A549 (cell line): Measurements from ENCODE around the gene ZNF214. TPM values are rescaled to one million over a fixed set of nuclear protein-coding genes. Genes with fewer than 3 reads are reported as not detected.

Experiments used
- ATAC-seq, 2 experiments: fragments of 200-7000 bp in 1 of 2; fragments of >200 bp in 1 of 2; cut with Nextera tagmentation in 1 of 2; cut with Tn5 transposase in 1 of 2; 3 replicates each; pipeline versions ENCODE4 v1.8.0 to v1.9.1; 2018 to 2020; ENCODE audit warnings: mild to moderate bottlenecking in 1 of 2, moderate library complexity in 1 of 2
- CTCF ChIA-PET: fragments of 300-600 bp; sonication (Branson Sonifier 250); formaldehyde crosslinking; extraction: SDS; loops from one replicate; lab custom pipeline; 2021; ENCODE audit warnings: antibody characterized with exemption, inconsistent platforms; lab: Yijun Ruan, JAX
- POLR2A ChIA-PET: fragments of 350-600 bp; formaldehyde crosslinking; extraction: SDS; loops from one replicate; lab custom pipeline; 2021; ENCODE audit warnings: antibody characterized with exemption, inconsistent platforms; lab: Yijun Ruan, JAX
- DNase-seq, 2 experiments: peaks; one replicate each; pipeline versions ENCODE4 v3.0.0 to v3.0.0-alpha.2; 2011 to 2016; ENCODE audit warnings: low read depth in 1 of 2, low spot score in 1 of 2
- FAIRE-seq: peaks from 2 replicates; lab custom pipeline; 2011; peaks lifted over from hg19 to GRCh38; lab: Jason Lieb, UNC
- H3K27ac ChIP-seq, 2 experiments: fragments of >200 bp; sonication (Bioruptor Twin); formaldehyde crosslinking; 3 replicates each; pipeline ENCODE4 v1.5.1; 2016 to 2017
- H3K4me1 ChIP-seq: fragments of >200 bp; sonication (Bioruptor Twin); formaldehyde crosslinking; 3 replicates; pipeline ENCODE4 v1.6.1; 2016
- H3K4me2 ChIP-seq: fragments of >200 bp; sonication (Bioruptor Twin); formaldehyde crosslinking; 3 replicates; pipeline ENCODE4 v1.6.1; 2016
- H3K4me3 ChIP-seq: fragments of >200 bp; sonication (Bioruptor Twin); formaldehyde crosslinking; 3 replicates; pipeline ENCODE4 v1.5.1; 2016
- H3K9me3 ChIP-seq: fragments of >200 bp; sonication (Bioruptor Twin); formaldehyde crosslinking; 3 replicates; pipeline ENCODE4 v1.6.1; 2016
- BHLHE40 ChIP-seq: IDR thresholded peaks from 2 replicates; pipeline ENCODE4 v1.6.1; 2012; ENCODE audit warnings: low read depth, low read length, inconsistent platforms
- CHD4 ChIP-seq: fragments of 200-600 bp; sonication (generic); IDR thresholded peaks from 2 replicates; pipeline ENCODE4 v1.6.1; 2016; ENCODE audit warnings: antibody characterized with exemption, mild to moderate bottlenecking, borderline replicate concordance
- E2F6 ChIP-seq: IDR thresholded peaks from 2 replicates; pipeline ENCODE4 v1.6.1; 2012; ENCODE audit warnings: low read depth, borderline replicate concordance
- EHF ChIP-seq: fragments of 250-450 bp; sonication (Bioruptor Pico); IDR thresholded peaks from 2 replicates; pipeline ENCODE4 v1.5.0; 2020; ENCODE audit warnings: mild to moderate bottlenecking
- EHMT2 ChIP-seq: fragments of 200-600 bp; sonication (generic); IDR thresholded peaks from 2 replicates; pipeline ENCODE4 v1.6.1; 2016; ENCODE audit warnings: antibody characterized with exemption, low read depth, mild to moderate bottlenecking, moderate library complexity
- FOSB ChIP-seq: fragments of 250-450 bp; sonication (Bioruptor Pico); IDR thresholded peaks from 2 replicates; pipeline ENCODE4 v1.5.0; 2020; ENCODE audit warnings: mild to moderate bottlenecking, moderate library complexity
- FOSL2 ChIP-seq, 2 experiments: fragments of 450-650 bp in 1 of 2; fragments of >200 bp in 1 of 2; sonication (Bioruptor Twin) in 1 of 2; formaldehyde crosslinking; IDR thresholded peaks; 2 replicates each; pipeline versions ENCODE4 v1.5.0 to v1.6.1; 2016 to 2020; ENCODE audit warnings: mild to moderate bottlenecking in 1 of 2, moderate library complexity in 1 of 2
- HMGXB4 ChIP-seq: fragments of 250-450 bp; sonication (Bioruptor Pico); IDR thresholded peaks from 2 replicates; pipeline ENCODE4 v1.5.0; 2021; ENCODE audit warnings: mild to moderate bottlenecking, moderate library complexity, borderline replicate concordance
- HOXB5 ChIP-seq: fragments of 250-450 bp; sonication (Bioruptor Pico); IDR thresholded peaks from 2 replicates; pipeline ENCODE4 v1.5.0; 2020; ENCODE audit warnings: mild to moderate bottlenecking, moderate library complexity
- MAX ChIP-seq: IDR thresholded peaks from 2 replicates; pipeline ENCODE4 v1.6.1; 2012
- MAZ ChIP-seq: fragments of 150-350 bp; IDR thresholded peaks from 2 replicates; pipeline ENCODE4 v1.6.1; 2014; ENCODE audit warnings: antibody characterized with exemption, low read depth, low read length, borderline replicate concordance
- MYC ChIP-seq: IDR thresholded peaks from 2 replicates; pipeline ENCODE4 v1.6.1; 2012; ENCODE audit warnings: mild to moderate bottlenecking, inconsistent platforms, low read length, improper control_type of control experiment, borderline replicate concordance
- NFE2L2 ChIP-seq: fragments of 150-350 bp; conservative IDR thresholded peaks from 2 replicates; pipeline ENCODE4 v1.6.1; 2014; ENCODE audit warnings: low read length
- NPAS2 ChIP-seq: fragments of 250-450 bp; sonication (Bioruptor Pico); IDR thresholded peaks from 2 replicates; pipeline ENCODE4 v1.8.0; 2022; ENCODE audit warnings: mild to moderate bottlenecking, moderate library complexity, borderline replicate concordance
- NR3C1 ChIP-seq: fragments of >200 bp; sonication (Bioruptor Twin); formaldehyde crosslinking; IDR thresholded peaks from 3 replicates; pipeline ENCODE4 v1.6.1; 2017
- POLR2A ChIP-seq: IDR thresholded peaks from 2 replicates; pipeline ENCODE4 v1.6.1; 2012; ENCODE audit warnings: mild to moderate bottlenecking, low read length
- RAD21 ChIP-seq, 2 experiments: fragments of >200 bp in 1 of 2; sonication (Bioruptor Twin) in 1 of 2; formaldehyde crosslinking in 1 of 2; IDR thresholded peaks in 1 of 2; conservative IDR thresholded peaks in 1 of 2; 2 replicates in 1 of 2; 3 replicates in 1 of 2; pipeline ENCODE4 v1.6.1; 2012 to 2018; ENCODE audit warnings: inconsistent platforms in 1 of 2
- RCOR1 ChIP-seq: fragments of 150-350 bp; IDR thresholded peaks from 2 replicates; pipeline ENCODE4 v1.6.1; 2014; ENCODE audit warnings: antibody characterized with exemption, low read length, low read depth
- RFX5 ChIP-seq: fragments of 450-650 bp; IDR thresholded peaks from 2 replicates; pipeline ENCODE4 v1.7.1; 2014; ENCODE audit warnings: antibody characterized with exemption, mild to moderate bottlenecking, moderate library complexity
- SMC3 ChIP-seq: fragments of >200 bp; sonication (Bioruptor Twin); formaldehyde crosslinking; IDR thresholded peaks from 3 replicates; pipeline ENCODE4 v1.6.1; 2018; ENCODE audit warnings: inconsistent platforms
- SREBF2 ChIP-seq: fragments of 450-650 bp; IDR thresholded peaks from 2 replicates; pipeline ENCODE4 v1.6.1; 2014; ENCODE audit warnings: mild to moderate bottlenecking, moderate library complexity
- USF2 ChIP-seq: fragments of 450-650 bp; IDR thresholded peaks from 2 replicates; pipeline ENCODE4 v1.6.1; 2014; ENCODE audit warnings: antibody characterized with exemption
- ZNF302 ChIP-seq: fragments of 250-450 bp; sonication (Bioruptor Pico); IDR thresholded peaks from 2 replicates; pipeline ENCODE4 v1.9.0; 2021; ENCODE audit warnings: inconsistent platforms, mild to moderate bottlenecking, moderate library complexity
- WGBS: methylation state at CpG from one replicate; pipeline ENCODE4 v1.1.6; 2017; ENCODE audit errors: missing lambda C conversion rate; 5-methylcytosine and 5-hydroxymethylcytosine counted together
- polyA minus RNA-seq: library from RNA; depleted of rRNA, polyadenylated mRNA; stranded (reverse); fragments of >200 nt; gene quantifications from 2 replicates; pipeline ENCODE4 v1.2.3, GENCODE V29; 2011; rRNA and poly(A)+ RNA removed
- polyA plus RNA-seq, 4 experiments: library from polyadenylated mRNA; depleted of rRNA in 3 of 4; stranded (reverse); fragments of >200 nt; fragmentation: RNase III in 1 of 4; extraction: RNeasy Plus Mini Kit Qiagen cat#74134 plus additional on column Dnase treatment in 1 of 4; gene quantifications; 2 replicates in 3 of 4; 3 replicates in 1 of 4; pipeline ENCODE4 v1.2.3, GENCODE V29; 2011 to 2017

The ZNF214 gene
- 1.3 and 2.1 TPM in 2 replicates for polyA plus RNA-seq (2011; rRNA removed)
- polyA plus RNA-seq (2012; cell fraction: cytosol; rRNA removed), result 0.35 and 0.52 TPM in 2 replicates
- 0.35 and 0.75 TPM in 2 replicates for polyA plus RNA-seq (2012; cell fraction: nucleus; rRNA removed)
- 0.70 to 1.4 TPM (median 0.70 TPM) in 3 replicates for polyA plus RNA-seq (2017; fragmentation: RNase III; extraction: RNeasy Plus Mini Kit Qiagen cat#74134 plus additional on column Dnase treatment)
- polyA minus RNA-seq, result 3.0 and 3.4 TPM in 2 replicates

GRCh38 chr11:7020183-7020917 lies at the start of gene ZNF214, which contains the start of gene NLRP14:
Gene ZNF214, minus strand, starts transcription at chr11:7020346. Its CDS starts 17,511 bp downstream, at chr11:7002835.
Gene NLRP14, plus strand, starts transcription at chr11:7020479. Its CDS starts 18,108 bp downstream, at chr11:7038587.
- ATAC-seq (peak; percentile 98), DNase-seq (peak; percentile 90 to 91), FAIRE-seq (no peak)
- peak within 1 kb of the TSS; percentile 68 for H3K4me3 ChIP-seq
- ChIA-PET CTCF (interaction anchor here (1.0 to 1.8 kb wide), 3 partner anchors 9 to 15 kb away, joined by 3 to 4 read pairs (median 3); no protein-coding TSS in a partner anchor), POLR2A (no interaction called here)
- WGBS, result 7% methylated on average over 35 of the region's 47 CpGs
- no peaks in the 10 kb centered on the region for H3K4me1 ChIP-seq
- peak within 1 kb of the TSS; percentile 64 to 84 for H3K27ac ChIP-seq
- H3K4me2 ChIP-seq, result peak within 1 kb of the TSS; percentile 79
- H3K9me3 ChIP-seq, result 0 out of 3 replicates have a peak, but pooled peaks cover 2% of the 10 kb centered on the region
- no peak for TF ChIP-seq NR3C1
- TF ChIP-seq HMGXB4 (CRISPR knock-in tag), result no peak
- TF ChIP-seq RAD21 (conservative IDR thresholded peaks at IDR 0.05 in 1 of 2, IDR thresholded peaks at IDR 0.05 in 1 of 2), result no peak
- TF ChIP-seq FOSL2 (IDR thresholded peaks at IDR 0.05), result no peak
- no peak for TF ChIP-seq FOSL2 (CRISPR knock-in tag; IDR thresholded peaks at IDR 0.05)
- no peak for TF ChIP-seq CHD4
- TF ChIP-seq E2F6, result peak; percentile 99
- TF ChIP-seq EHF, result no peak
- no peak for TF ChIP-seq NFE2L2
- peak; percentile 46 for TF ChIP-seq POLR2A
- TF ChIP-seq FOSB (CRISPR knock-in tag), result no peak
- no peak for TF ChIP-seq SMC3
- no peak for TF ChIP-seq RCOR1
- no peak for TF ChIP-seq BHLHE40
- TF ChIP-seq SREBF2, result no peak
- TF ChIP-seq MYC, result no peak
- peak; percentile 97 for TF ChIP-seq MAX
- no peak for TF ChIP-seq HOXB5 (CRISPR knock-in tag)
- peak; percentile 16; the same call in 1 of the 2 replicates for TF ChIP-seq USF2

GRCh38 chr11:7062534-7062933 lies 42.4 kb upstream of the ZNF214 start:
- FAIRE-seq (no peak), DNase-seq (no peak), ATAC-seq (no peak)
- H3K4me1 ChIP-seq, result no peaks in the 10 kb centered on the region
- no peak for TF ChIP-seq RFX5
- no peak for TF ChIP-seq ZNF302
- TF ChIP-seq MAZ, result no peak
- no peak for TF ChIP-seq NPAS2 (CRISPR knock-in tag)
- no peak for TF ChIP-seq RCOR1
- no peak for TF ChIP-seq EHMT2
- TF ChIP-seq NFE2L2, result no peak
- H3K27ac ChIP-seq, result no peak overlapping the region
- ChIA-PET POLR2A (interaction anchor here (0.5 kb wide), 1 partner anchor 90 kb away, joined by 3 read pairs; no protein-coding TSS in a partner anchor), CTCF (no interaction called here)
- H3K4me3 ChIP-seq, result no peak overlapping the region
- 36% methylated on average over 2 of the region's 2 CpGs for WGBS
- H3K4me2 ChIP-seq, result no peak overlapping the region
- no peaks in the 10 kb centered on the region for H3K9me3 ChIP-seq
